Measurements from ENCODE around the gene ABHD12. TPM values are rescaled to one million over a fixed set of nuclear protein-coding genes. Genes with fewer than 3 reads are reported as not detected.

Gene ABHD12
- total RNA-seq, 4 donors from 2014 or later, result 11.9 to 18.4 (median 13.8) TPM

- no peak for TF ChIP-seq CTCF (IDR thresholded peaks at IDR 0.05 in 4 of 5, conservative IDR thresholded peaks at IDR 0.05 in 1 of 5)
- TF ChIP-seq POLR2A (IDR thresholded peaks at IDR 0.05), result no peak
- ATAC-seq (no peak), DNase-seq (no peak)
- H3K9me3 ChIP-seq, result no peaks in the 10 kb centered on the region
- in situ Hi-C loops (cut with MboI; ENCODE audit: low sequenced_read_pairs in 4 of 4) (no loop called here), intact Hi-C loops (cut with DNase I; ENCODE audit: low total_unique reads) (no loop called here)
- H3K27me3 ChIP-seq, result no peaks in the 10 kb centered on the region
- peaks cover 0 to 4% of the 10 kb centered on the region in 2 donors for H3K4me1 ChIP-seq
- no peak overlapping the region for H3K4me3 ChIP-seq
- no peak overlapping the region for H3K27ac ChIP-seq
- no peaks in the 10 kb centered on the region for H3K36me3 ChIP-seq
These were observed 44.3 kb downstream of the ABHD12 start for GRCh38 chr20:25346349-25346748.

- intact Hi-C loops (cut with DNase I; ENCODE audit: low total_unique reads) (no loop called here), in situ Hi-C loops (cut with MboI; ENCODE audit: low sequenced_read_pairs in 4 of 4) (no loop called here)
- Histone ChIP-seq H3K27me3 (no peaks in the 10 kb centered on the region), H3K36me3 (no peaks in the 10 kb centered on the region), H3K4me1 (peaks cover 0 to 4% of the 10 kb centered on the region in 2 donors), H3K9me3 (no peaks in the 10 kb centered on the region), H3K27ac (no peak overlapping the region), H3K4me3 (no peak overlapping the region)
- no peak for DNase-seq
- TF ChIP-seq POLR2A (IDR thresholded peaks at IDR 0.05), result no peak
- no peak for TF ChIP-seq CTCF (IDR thresholded peaks at IDR 0.05 in 4 of 5, conservative IDR thresholded peaks at IDR 0.05 in 1 of 5)
- ATAC-seq, result no peak
These were observed 44.9 kb downstream of the ABHD12 start for GRCh38 chr20:25345721-25346120.

GRCh38 chr20:25344634-25345033, 46.0 kb downstream of the ABHD12 start:
- no peaks in the 10 kb centered on the region for H3K27me3 ChIP-seq
- no peaks in the 10 kb centered on the region for H3K36me3 ChIP-seq
- in situ Hi-C loops (cut with MboI; ENCODE audit: low sequenced_read_pairs in 4 of 4), result no loop called here
- TF ChIP-seq CTCF (IDR thresholded peaks at IDR 0.05 in 4 of 5, conservative IDR thresholded peaks at IDR 0.05 in 1 of 5) (no peak), POLR2A (IDR thresholded peaks at IDR 0.05) (no peak)
- H3K4me1 ChIP-seq, result peaks cover 0 to 4% of the 10 kb centered on the region in 2 donors
- ATAC-seq, result no peak
- no peaks in the 10 kb centered on the region for H3K9me3 ChIP-seq
- no peak overlapping the region for H3K27ac ChIP-seq
- DNase-seq, result no peak
- no peak overlapping the region for H3K4me3 ChIP-seq
- intact Hi-C loops (cut with DNase I; ENCODE audit: low total_unique reads), result no loop called here

- in situ Hi-C loops (cut with MboI; ENCODE audit: low sequenced_read_pairs in 4 of 4), result no loop called here
- intact Hi-C loops (cut with DNase I; ENCODE audit: low total_unique reads), result no loop called here
These were observed 48.6 kb downstream of the ABHD12 start for GRCh38 chr20:25341716-25342680.

More at GRCh38 chr20:25341716-25342680, 48.6 kb downstream of the ABHD12 start:
- H3K4me3 ChIP-seq, result no peak overlapping the region
- no peaks in the 10 kb centered on the region for H3K36me3 ChIP-seq
- H3K27me3 ChIP-seq, result no peaks in the 10 kb centered on the region
- DNase-seq, result no peak
- H3K27ac ChIP-seq, result no peak overlapping the region
- no peaks in the 10 kb centered on the region for H3K9me3 ChIP-seq
- TF ChIP-seq POLR2A (IDR thresholded peaks at IDR 0.05) (no peak), CTCF (IDR thresholded peaks at IDR 0.05 in 4 of 5, conservative IDR thresholded peaks at IDR 0.05 in 1 of 5) (no peak)
- ATAC-seq, result no peak
- H3K4me1 ChIP-seq, result peaks cover 0 to 4% of the 10 kb centered on the region in 2 donors
